PC-9 (cell line): ENCODE data around the gene LINC00237.

Source experiments
- EZH2 ChIP-seq: fragments of 200-600 bp; sonication (generic); IDR thresholded peaks from 2 replicates; pipeline ENCODE4 v1.8.0; 2017; ENCODE audit warnings: antibody characterized with exemption, low read depth
- TF ChIP-seq, protein P1 (sequence below): fragments of 200-600 bp; sonication (generic); conservative IDR thresholded peaks from 2 replicates; pipeline ENCODE4 v1.6.1; 2017; ENCODE audit warnings: mixed run types, antibody characterized with exemption, mild to moderate bottlenecking, moderate library complexity

DNA sequence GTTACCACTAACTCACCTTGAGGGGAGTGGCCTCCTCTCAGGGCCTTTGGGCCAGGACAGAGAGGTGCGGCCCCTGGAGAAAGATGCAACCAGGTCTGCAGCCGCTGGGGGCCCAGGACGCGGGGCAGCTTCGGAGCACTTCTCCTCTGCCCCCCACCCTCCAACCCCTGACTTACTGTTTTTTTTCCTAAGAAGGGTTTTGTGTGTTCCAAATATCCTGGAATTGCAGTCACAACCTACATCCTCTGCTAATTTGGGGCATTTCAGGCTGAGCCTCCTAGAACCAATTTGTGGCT lies 1.7 kb downstream of the LINC00237 start:
- TF ChIP-seq, protein P1, sequence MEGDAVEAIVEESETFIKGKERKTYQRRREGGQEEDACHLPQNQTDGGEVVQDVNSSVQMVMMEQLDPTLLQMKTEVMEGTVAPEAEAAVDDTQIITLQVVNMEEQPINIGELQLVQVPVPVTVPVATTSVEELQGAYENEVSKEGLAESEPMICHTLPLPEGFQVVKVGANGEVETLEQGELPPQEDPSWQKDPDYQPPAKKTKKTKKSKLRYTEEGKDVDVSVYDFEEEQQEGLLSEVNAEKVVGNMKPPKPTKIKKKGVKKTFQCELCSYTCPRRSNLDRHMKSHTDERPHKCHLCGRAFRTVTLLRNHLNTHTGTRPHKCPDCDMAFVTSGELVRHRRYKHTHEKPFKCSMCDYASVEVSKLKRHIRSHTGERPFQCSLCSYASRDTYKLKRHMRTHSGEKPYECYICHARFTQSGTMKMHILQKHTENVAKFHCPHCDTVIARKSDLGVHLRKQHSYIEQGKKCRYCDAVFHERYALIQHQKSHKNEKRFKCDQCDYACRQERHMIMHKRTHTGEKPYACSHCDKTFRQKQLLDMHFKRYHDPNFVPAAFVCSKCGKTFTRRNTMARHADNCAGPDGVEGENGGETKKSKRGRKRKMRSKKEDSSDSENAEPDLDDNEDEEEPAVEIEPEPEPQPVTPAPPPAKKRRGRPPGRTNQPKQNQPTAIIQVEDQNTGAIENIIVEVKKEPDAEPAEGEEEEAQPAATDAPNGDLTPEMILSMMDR = no peak
- TF ChIP-seq EZH2 = no peak
